SK-N-SH (cell line): ENCODE results near the gene CYB5D1.

ENCODE experiments used
- CTCF ChIP-seq: fragments of 200-600 bp; sonication (generic); IDR thresholded peaks from 2 replicates; pipeline ENCODE4 v1.6.1; 2017; ENCODE audit warnings: antibody characterized with exemption, mild to moderate bottlenecking, moderate library complexity
- EZH2phosphoT487 ChIP-seq: fragments of 200-600 bp; sonication (generic); IDR thresholded peaks from 2 replicates; pipeline ENCODE4 v1.6.1; 2017; ENCODE audit warnings: low read depth, mixed run types, mild to moderate bottlenecking, antibody characterized with exemption, moderate library complexity, borderline replicate concordance
- RAD21 ChIP-seq: IDR thresholded peaks from 2 replicates; pipeline ENCODE4 v1.6.1; 2012; ENCODE audit warnings: mild to moderate bottlenecking, low read length
- SMC3 ChIP-seq: IDR thresholded peaks from 2 replicates; pipeline ENCODE4 v1.6.1; 2012; ENCODE audit warnings: low read depth, low read length, improper control_type of control experiment
- ZBTB33 ChIP-seq: IDR thresholded peaks from 2 replicates; pipeline ENCODE4 v1.4.0; 2012; ENCODE audit warnings: low read depth, borderline replicate concordance

GRCh38 chr17:7837408-7838088, 20.3 kb upstream of the CYB5D1 start:
- TF ChIP-seq ZBTB33 (no peak), CTCF (no peak), RAD21 (no peak), SMC3 (no peak), EZH2phosphoT487 (no peak)
